Stimulated activated CD8-positive, alpha-beta memory T cell treated with anti-CD3 and anti-CD28 coated beads, Interleukin-15, amount 100 ng/mL, for 48 hours (primary cell): ENCODE results near the gene PKD2.

Source experiments
- DNase-seq, 2 donors: peaks; one replicate each; pipeline ENCODE4 v3.0.0-alpha.2; 2020; ENCODE audit warnings: low read depth in 2 of 2

PKD2 gene

GRCh38 chr4:88007304-88008121 is at the start of gene PKD2:
Gene PKD2 (plus strand): TSS chr4:88007635. CDS start chr4:88007734, 99 bp downstream.
- peak; percentile 71 to 75 for DNase-seq

- DNase-seq, result no peak
Measured at GRCh38 chr4:87961993-87962392, 45.4 kb upstream of the PKD2 start.

DNA sequence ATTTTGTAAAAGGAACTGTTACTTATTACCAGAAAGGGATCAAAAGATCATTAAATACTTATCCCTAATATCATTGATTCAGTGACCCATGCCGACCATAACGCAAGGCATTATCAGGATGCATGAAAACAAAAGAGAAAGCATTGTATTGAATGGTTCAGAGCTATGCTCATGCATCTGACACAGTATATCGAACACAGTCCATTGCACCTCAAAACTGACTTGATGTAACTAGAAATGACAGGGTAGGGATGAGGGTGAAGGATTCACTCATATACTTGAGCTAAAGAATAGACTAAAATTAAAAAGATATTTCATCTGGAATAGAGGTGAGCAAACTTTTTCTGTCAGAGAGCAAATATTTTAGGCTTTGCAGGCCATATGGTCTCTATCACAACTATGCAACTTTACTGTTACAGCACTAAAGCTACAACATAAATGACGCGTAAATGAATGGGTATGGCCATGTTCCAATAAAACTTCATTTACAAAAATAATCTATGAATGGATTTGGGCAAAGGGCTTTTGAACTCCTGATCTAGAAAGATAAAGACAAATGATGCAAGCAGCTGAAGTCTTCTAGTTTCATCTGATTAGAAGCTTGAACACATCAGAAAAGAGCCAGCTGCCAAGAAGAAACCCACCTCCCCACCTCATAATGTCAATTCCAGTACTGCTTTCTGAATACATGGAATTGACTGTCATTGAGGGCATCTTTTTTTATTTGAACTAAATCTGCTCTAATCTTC is 44.9 kb upstream of the PKD2 start:
- no peak for DNase-seq

DNA sequence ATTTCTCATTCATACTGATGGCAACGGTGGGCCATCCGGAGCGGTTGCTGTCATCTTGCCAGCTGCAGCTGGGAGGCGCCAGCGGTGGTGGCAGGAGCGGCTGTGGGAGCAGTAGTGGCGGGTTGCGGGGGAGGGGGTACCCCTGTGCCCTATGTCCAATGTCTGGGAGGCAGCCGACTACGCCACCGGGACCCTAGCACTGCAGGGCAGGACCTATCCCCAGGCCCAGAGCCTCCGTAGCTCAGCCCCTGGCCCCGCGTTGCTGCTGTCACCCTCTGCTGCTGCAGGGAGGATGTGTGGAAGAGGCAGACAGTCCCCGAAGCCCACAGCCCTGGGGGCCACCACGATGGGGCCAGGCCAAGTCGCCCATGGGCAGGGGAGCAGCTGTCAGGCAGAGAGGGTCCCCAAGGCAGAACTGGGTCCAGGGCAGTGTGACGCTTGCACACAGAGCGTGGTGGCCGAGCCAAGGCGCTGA is 41.9 kb upstream of the PKD2 start:
- DNase-seq, result no peak

DNA sequence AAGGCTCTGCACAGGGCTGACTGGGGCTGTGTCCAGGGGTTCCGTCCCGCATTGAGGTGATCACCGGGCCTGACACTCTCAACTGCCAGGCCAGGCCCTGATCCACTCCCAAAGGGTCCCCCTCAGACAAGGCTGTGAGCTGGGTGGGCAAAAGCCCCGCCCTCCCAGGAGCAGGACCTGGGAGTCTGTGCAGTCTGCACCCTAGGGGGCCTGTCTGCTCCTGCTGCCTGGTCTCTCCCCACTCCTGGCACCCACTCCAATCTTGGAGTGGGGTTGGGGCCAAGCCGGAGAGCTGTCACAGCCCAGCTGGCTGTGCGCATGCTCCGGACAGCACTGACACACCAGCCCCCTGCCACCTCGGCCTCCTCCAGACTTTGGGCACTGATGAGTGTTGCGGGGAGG is 41.3 kb upstream of the PKD2 start:
- no peak for DNase-seq

- no peak for DNase-seq
Measured at GRCh38 chr4:87967193-87967592, 40.2 kb upstream of the PKD2 start.

- DNase-seq, result no peak
Measured at GRCh38 chr4:87970121-87970520, 37.3 kb upstream of the PKD2 start.

- DNase-seq, result no peak
Measured at GRCh38 chr4:87971866-87972265, 35.6 kb upstream of the PKD2 start.

DNA sequence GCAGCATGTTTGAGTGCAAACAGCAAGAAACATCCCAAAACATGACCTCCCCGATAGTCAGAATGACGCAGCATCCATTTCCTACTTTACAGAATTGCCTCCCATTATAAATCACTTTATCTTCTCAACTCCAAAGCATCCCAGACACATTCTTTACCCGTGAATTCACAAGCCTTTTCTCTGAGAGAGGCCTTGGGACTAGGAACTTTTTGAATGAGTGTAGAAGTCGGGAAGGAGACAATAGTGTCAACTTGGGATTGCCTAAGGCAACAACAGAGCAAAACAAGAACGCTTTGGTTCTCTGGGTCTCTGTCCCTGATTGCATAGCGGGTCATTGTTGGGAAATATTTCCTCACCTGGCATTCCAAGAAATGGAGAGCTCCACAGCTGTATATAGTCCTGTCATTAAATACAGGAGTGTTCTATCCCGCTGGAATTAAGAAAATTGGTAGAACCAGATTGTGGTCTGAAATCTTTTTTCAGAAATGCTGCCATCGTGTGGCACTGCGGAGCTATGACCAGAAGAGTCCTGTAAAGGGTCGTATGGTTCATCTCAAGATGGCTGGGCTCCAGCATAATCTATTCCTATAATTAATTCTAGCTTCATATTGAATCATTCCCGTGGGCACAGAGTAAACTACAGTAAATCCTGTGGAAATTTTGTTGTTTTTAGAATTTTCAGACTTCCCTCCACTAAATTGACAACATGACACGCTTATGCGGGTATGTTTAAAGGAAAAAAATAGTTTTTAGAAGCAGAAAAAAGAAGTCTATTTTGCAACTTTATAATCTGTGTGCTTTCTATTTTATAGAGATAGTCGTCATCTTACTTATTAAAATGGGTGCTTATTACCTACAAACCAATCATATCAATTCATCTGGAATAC is 33.9 kb upstream of the PKD2 start:
- DNase-seq, result peak in 1 of 2 donors; percentile 5

DNA sequence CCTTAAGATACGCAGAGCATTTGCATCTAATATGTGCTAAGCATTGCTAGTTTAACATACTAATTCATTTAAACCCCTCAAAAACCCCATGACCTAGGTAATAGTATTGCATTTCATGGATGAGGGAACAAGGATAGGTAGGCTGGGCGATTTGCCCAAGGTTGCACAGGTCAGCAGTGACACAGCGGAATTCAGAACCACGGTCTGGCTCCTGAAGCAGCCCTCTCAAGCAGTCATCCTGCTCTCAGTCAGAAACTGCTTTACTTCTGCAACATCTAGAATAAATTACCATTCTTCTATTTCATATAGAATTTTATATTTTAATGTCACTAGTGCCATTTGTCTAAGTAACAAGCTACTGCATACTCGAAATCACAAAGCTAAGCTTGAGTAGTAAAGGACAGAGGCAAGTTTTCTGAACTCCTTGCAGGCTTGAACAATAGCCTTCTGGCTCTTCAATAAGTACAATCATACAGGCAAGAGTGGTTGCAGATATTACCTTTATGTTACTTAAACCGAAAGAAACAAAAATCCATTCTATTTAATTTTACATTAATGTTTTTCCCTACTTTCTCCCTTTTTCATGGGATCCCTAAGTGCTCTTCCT is 32.5 kb upstream of the PKD2 start:
- no peak for DNase-seq

GRCh38 chr4:87975466-87975865 is 32.0 kb upstream of the PKD2 start, which contains the start of gene SPP1:
Gene SPP1 (plus strand): TSS chr4:87975714. CDS start chr4:87976896, 1,182 bp downstream.
- peak in 1 of 2 donors; percentile 18 for DNase-seq

DNA sequence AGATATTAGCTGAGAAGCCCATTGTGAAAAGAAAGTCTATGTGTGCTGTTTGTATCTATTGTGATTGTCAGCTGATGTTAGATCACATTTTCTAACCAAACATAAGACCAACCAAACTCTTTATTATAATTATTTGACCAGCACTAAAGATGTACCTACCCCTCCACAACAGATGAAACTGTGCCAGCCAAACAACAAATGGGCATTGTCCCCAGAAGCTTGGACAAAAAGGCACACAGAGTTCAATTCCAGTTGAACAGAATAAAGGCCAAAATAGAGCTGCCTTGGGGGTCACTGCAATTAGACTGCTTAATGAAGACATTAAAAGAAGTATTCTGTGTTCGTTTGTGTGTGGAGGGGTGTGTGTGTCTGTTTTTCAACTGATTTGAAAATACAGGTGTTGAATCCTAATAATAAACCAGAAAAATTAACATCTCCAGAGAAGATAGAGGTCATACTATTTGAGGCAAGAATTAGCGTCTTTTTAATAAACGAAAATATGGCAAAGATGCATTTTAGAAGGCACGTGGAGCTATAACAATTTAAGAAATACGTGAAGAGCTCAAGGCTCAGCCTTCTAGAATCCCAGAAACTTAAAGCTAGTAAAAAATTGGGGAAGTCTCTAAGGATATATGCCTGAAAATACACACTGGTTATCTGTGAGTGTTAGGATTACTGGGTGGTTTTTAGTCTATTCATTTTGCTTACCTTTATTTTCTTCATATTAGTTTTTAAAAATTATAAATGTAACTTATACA is 29.7 kb upstream of the PKD2 start:
- DNase-seq, result no peak

GRCh38 chr4:87978681-87979080 is 28.8 kb upstream of the PKD2 start:
- DNase-seq, result no peak

DNA sequence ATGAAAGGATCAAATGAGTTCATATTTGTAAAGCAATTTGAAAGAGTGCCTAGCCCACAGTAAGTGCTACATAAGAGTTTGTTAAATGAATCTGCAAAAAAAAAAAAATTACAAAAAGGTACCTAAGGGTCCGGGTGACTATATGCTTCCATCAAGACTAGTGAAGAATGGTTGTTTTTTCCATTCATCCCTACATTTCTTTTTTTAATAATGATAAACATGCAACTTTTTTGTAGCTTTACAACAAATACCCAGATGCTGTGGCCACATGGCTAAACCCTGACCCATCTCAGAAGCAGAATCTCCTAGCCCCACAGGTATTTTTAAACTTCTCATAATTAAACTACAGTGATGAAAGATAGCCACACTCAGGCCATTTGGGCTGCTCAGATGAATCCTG is 27.6 kb upstream of the PKD2 start:
- no peak for DNase-seq

- DNase-seq, result no peak
Measured at GRCh38 chr4:87981486-87981885, 25.9 kb upstream of the PKD2 start.

- no peak for DNase-seq
Measured at GRCh38 chr4:87982036-87982435, 25.4 kb upstream of the PKD2 start.

DNA sequence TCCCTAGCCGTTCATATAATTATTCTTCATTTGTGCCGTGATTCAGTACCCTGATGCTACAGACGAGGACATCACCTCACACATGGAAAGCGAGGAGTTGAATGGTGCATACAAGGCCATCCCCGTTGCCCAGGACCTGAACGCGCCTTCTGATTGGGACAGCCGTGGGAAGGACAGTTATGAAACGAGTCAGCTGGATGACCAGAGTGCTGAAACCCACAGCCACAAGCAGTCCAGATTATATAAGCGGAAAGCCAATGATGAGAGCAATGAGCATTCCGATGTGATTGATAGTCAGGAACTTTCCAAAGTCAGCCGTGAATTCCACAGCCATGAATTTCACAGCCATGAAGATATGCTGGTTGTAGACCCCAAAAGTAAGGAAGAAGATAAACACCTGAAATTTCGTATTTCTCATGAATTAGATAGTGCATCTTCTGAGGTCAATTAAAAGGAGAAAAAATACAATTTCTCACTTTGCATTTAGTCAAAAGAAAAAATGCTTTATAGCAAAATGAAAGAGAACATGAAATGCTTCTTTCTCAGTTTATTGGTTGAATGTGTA is 24.9 kb upstream of the PKD2 start:
- no peak for DNase-seq

GRCh38 chr4:87983996-87984395 is 23.4 kb upstream of the PKD2 start:
- DNase-seq, result no peak

- DNase-seq, result peak in 1 of 2 donors; percentile 16
Measured at GRCh38 chr4:87985097-87985886, 22.1 kb upstream of the PKD2 start.

GRCh38 chr4:87985887-87986200 is 21.6 kb upstream of the PKD2 start:
- no peak for DNase-seq
